Activated CD4-positive, alpha-beta T cell treated with anti-CD3 and anti-CD28 coated beads for 4 hours (primary cell): ENCODE data around the gene SPINT4.
A peak's percentile ranks its signal among the peaks of the same experiment; 100 is the strongest.

Experiments
- DNase-seq, 2 donors: peaks; one replicate each; pipeline ENCODE4 v3.0.0-alpha.2; 2020

SPINT4 gene

GRCh38 chr20:45765980-45766379 is 43.8 kb downstream of the SPINT4 start:
- no peak for DNase-seq

GRCh38 chr20:45768479-45768878 is 46.3 kb downstream of the SPINT4 start:
- DNase-seq, result no peak

GRCh38 chr20:45771182-45771759 is 49.1 kb downstream of the SPINT4 start:
- peak; percentile 69 to 79 for DNase-seq

- no peak for DNase-seq
Measured at GRCh38 chr20:45772693-45773092, 50.5 kb downstream of the SPINT4 start.

GRCh38 chr20:45774945-45775344 is 52.8 kb downstream of the SPINT4 start:
- no peak for DNase-seq

GRCh38 chr20:45775411-45775810 is 53.3 kb downstream of the SPINT4 start:
- DNase-seq, result no peak
